ENCODE measurements around the gene ZNF554.

GRCh38 chr19:2788237-2788636, 31.4 kb upstream of the ZNF554 start:
- TF ChIP-seq CTCF (IDR thresholded peaks at IDR 0.05) (no peak), POLR2A (IDR thresholded peaks at IDR 0.05) (no peak)
